Measurements from ENCODE around the gene CEMIP.
"Not testable (repeated sequence)": the region's sequence is repeated elsewhere in the genome, so short reads cannot be mapped to it uniquely, and the experiment has no call there.

The CEMIP gene

GRCh38 chr15:80957556-80957955 lies 178.4 kb downstream of the CEMIP start:
- no peak for DNase-seq

GRCh38 chr15:80957976-80958375 lies 178.8 kb downstream of the CEMIP start:
- no peak for DNase-seq

GRCh38 chr15:80958818-80959495 lies 179.8 kb downstream of the CEMIP start:
- no peak for DNase-seq

GRCh38 chr15:80965454-80965853 lies 186.3 kb downstream of the CEMIP start:
- DNase-seq: not testable (repeated sequence)

- no peak for DNase-seq
These were observed 187.4 kb downstream of the CEMIP start for GRCh38 chr15:80966431-80967197.

- DNase-seq: no peak
These were observed 188.3 kb downstream of the CEMIP start for GRCh38 chr15:80967451-80967850.

GRCh38 chr15:80967991-80968510 lies 188.9 kb downstream of the CEMIP start:
- DNase-seq: no peak

GRCh38 chr15:80969316-80969715 lies 190.1 kb downstream of the CEMIP start:
- no peak for DNase-seq

- peak; percentile 36 for DNase-seq
These were observed 191.0 kb downstream of the CEMIP start for GRCh38 chr15:80970018-80970657.

GRCh38 chr15:80970658-80971057 lies 191.5 kb downstream of the CEMIP start:
- no peak for DNase-seq

GRCh38 chr15:80971143-80971542 lies 192.0 kb downstream of the CEMIP start:
- no peak for DNase-seq

GRCh38 chr15:80972276-80972675 lies 193.1 kb downstream of the CEMIP start:
- DNase-seq: no peak

- peak; percentile 9 for DNase-seq
These were observed 195.7 kb downstream of the CEMIP start for GRCh38 chr15:80974914-80975313.

GRCh38 chr15:80976851-80977250 lies 197.7 kb downstream of the CEMIP start:
- no peak for DNase-seq

- no peak for DNase-seq
These were observed 198.5 kb downstream of the CEMIP start for GRCh38 chr15:80977627-80978036.

GRCh38 chr15:80978685-80979329 lies 199.6 kb downstream of the CEMIP start:
- no peak for DNase-seq

- DNase-seq: no peak
These were observed 200.5 kb downstream of the CEMIP start for GRCh38 chr15:80979538-80980200.

GRCh38 chr15:80982205-80982604 lies 203.0 kb downstream of the CEMIP start:
- no peak for DNase-seq

- DNase-seq: no peak
These were observed 203.7 kb downstream of the CEMIP start for GRCh38 chr15:80982839-80983238.

- DNase-seq: no peak
These were observed 205.7 kb downstream of the CEMIP start for GRCh38 chr15:80984856-80985255.

GRCh38 chr15:80985981-80986380 lies 206.8 kb downstream of the CEMIP start:
- DNase-seq: no peak

- no peak for DNase-seq
These were observed 207.3 kb downstream of the CEMIP start for GRCh38 chr15:80986487-80986886.
